Measurements from ENCODE around the gene MFSD11. TPM values are rescaled to one million over a fixed set of nuclear protein-coding genes. Genes with fewer than 3 reads are reported as not detected.
"Not testable (repeated sequence)": the region's sequence is repeated elsewhere in the genome, so short reads cannot be mapped to it uniquely, and the experiment has no call there.

The MFSD11 gene
- total and polyA plus RNA-seq, 9 donors = 9.6 to 26.2 (median 19.6) TPM

- H3K36me3 ChIP-seq = no peaks in the 10 kb centered on the region
- TF ChIP-seq CTCF (IDR thresholded peaks at IDR 0.05) = no peak
- TF ChIP-seq POLR2A (IDR thresholded peaks at IDR 0.05) = no peak
- TF ChIP-seq EP300 (IDR thresholded peaks at IDR 0.05) = no peak
- intact Hi-C loops (cut with DNase I) = loop anchor here in 1 of 4 donors (10.0 kb wide), 1 partner anchor 1662 kb away; no protein-coding TSS in a partner anchor
- H3K4me3 ChIP-seq = no peak overlapping the region
- no peak overlapping the region for H3K27ac ChIP-seq
- no peaks in the 10 kb centered on the region for H3K27me3 ChIP-seq
- H3K9me3 ChIP-seq = no peaks in the 10 kb centered on the region
- no peak for DNase-seq
- no peaks in the 10 kb centered on the region for H3K4me1 ChIP-seq (ENCODE audit: insufficient read depth)
Measured at GRCh38 chr17:76742958-76743357, 5.0 kb downstream of the MFSD11 start.

DNA sequence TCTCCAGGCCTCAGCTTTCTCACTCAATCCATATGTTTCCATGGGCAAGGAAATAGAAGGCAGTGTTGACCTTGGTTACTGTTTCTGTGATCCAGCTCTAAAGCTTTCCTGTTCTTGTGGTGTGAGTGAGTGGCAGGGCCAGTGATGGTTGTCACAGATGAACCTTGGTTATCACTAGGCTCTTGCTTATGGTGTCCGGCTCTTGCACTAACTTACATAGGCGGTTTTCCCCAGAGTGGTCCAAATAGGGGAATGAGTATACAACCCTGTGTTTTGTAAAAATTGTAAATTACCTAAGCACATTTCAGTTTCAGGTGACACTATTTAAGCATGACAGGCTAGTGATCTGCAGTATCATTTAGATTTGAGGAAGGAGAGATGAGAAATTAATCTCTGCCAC lies 6.8 kb downstream of the MFSD11 start:
- intact Hi-C loops (cut with DNase I) = loop anchor here in 1 of 4 donors (10.0 kb wide), 1 partner anchor 1660 kb away; no protein-coding TSS in a partner anchor
- no peaks in the 10 kb centered on the region for H3K4me1 ChIP-seq (ENCODE audit: insufficient read depth)
- no peak overlapping the region for H3K4me3 ChIP-seq
- H3K27me3 ChIP-seq = no peaks in the 10 kb centered on the region
- no peak for DNase-seq
- H3K9me3 ChIP-seq = no peaks in the 10 kb centered on the region
- 66 to 100% (median 96%) methylated on average over 2 of the region's 2 CpGs for WGBS, 3 donors
- no peak overlapping the region for H3K27ac ChIP-seq
- TF ChIP-seq POLR2A (IDR thresholded peaks at IDR 0.05) = no peak
- no peak for TF ChIP-seq EP300 (IDR thresholded peaks at IDR 0.05)
- no peak for TF ChIP-seq CTCF (IDR thresholded peaks at IDR 0.05)
- H3K36me3 ChIP-seq = no peaks in the 10 kb centered on the region

- H3K4me3 ChIP-seq; H3K4me1 ChIP-seq (ENCODE audit: insufficient read depth); H3K36me3 ChIP-seq; H3K9me3 ChIP-seq; H3K27ac ChIP-seq; DNase-seq; H3K27me3 ChIP-seq: not testable (repeated sequence)
- 97 to 98% (median 97%) methylated on average over 6 of the region's 6 CpGs for WGBS, 3 donors
- intact Hi-C loops (cut with DNase I) = loop anchor here in 1 of 4 donors (10.0 kb wide), 1 partner anchor 1659 kb away; no protein-coding TSS in a partner anchor
Measured at GRCh38 chr17:76745785-76746184, 7.9 kb downstream of the MFSD11 start.

GRCh38 chr17:76747716-76748363 lies 9.9 kb downstream of the MFSD11 start:
- intact Hi-C loops (cut with DNase I) = loop anchor here in 1 of 4 donors (10.0 kb wide), 1 partner anchor 1657 kb away; no protein-coding TSS in a partner anchor
- TF ChIP-seq EP300 (IDR thresholded peaks at IDR 0.05) (no peak), POLR2A (IDR thresholded peaks at IDR 0.05) (no peak), CTCF (IDR thresholded peaks at IDR 0.05) (no peak)
- 84 to 87% (median 84%) methylated on average over 9 of the region's 9 CpGs for whole genome bisulfite sequencing, 3 donors
- H3K4me3 ChIP-seq = no peak overlapping the region
- no peaks in the 10 kb centered on the region for H3K9me3 ChIP-seq
- no peak overlapping the region for H3K27ac ChIP-seq
- H3K36me3 ChIP-seq = no peaks in the 10 kb centered on the region
- no peaks in the 10 kb centered on the region for H3K4me1 ChIP-seq (ENCODE audit: insufficient read depth)
- no peaks in the 10 kb centered on the region for H3K27me3 ChIP-seq
- DNase-seq = no peak

DNA sequence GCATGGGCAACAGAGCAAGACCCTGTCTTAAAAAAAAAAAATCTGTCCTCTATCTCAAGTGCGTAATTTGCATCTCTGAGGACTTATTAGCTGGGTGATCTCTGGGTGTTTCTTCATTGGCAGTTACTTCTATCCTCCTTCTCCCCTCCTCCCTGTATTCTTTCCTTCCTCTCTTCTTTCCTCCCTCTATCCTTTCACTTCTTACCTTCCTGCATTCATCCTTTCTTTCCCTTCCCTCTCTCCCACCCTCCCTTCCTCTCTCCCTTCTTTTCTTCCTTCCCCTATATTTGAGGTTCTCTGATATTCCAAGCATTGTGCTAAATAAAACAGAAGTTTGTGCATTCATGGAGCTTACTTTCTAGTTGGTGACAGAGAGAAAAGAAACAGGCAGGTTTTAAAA lies 10.7 kb downstream of the MFSD11 start:
- no peaks in the 10 kb centered on the region for H3K36me3 ChIP-seq
- H3K4me1 ChIP-seq (ENCODE audit: insufficient read depth) = no peaks in the 10 kb centered on the region
- no peaks in the 10 kb centered on the region for H3K27me3 ChIP-seq
- intact Hi-C loops (cut with DNase I) = loop anchor here in 1 of 4 donors (10.0 kb wide), 1 partner anchor 1656 kb away; no protein-coding TSS in a partner anchor
- no peak for TF ChIP-seq CTCF (IDR thresholded peaks at IDR 0.05)
- TF ChIP-seq EP300 (IDR thresholded peaks at IDR 0.05) = no peak
- TF ChIP-seq POLR2A (IDR thresholded peaks at IDR 0.05) = no peak
- 94 to 100% (median 96%) methylated on average over 1 of the region's 1 CpG for WGBS, 3 donors
- H3K9me3 ChIP-seq = no peaks in the 10 kb centered on the region
- no peak overlapping the region for H3K4me3 ChIP-seq
- H3K27ac ChIP-seq = no peak overlapping the region
- DNase-seq = no peak
